Measurements from ENCODE around the gene PLD6.
"Not testable (repeated sequence)": the region's sequence is repeated elsewhere in the genome, so short reads cannot be mapped to it uniquely, and the experiment has no call there.

Gene PLD6

DNA sequence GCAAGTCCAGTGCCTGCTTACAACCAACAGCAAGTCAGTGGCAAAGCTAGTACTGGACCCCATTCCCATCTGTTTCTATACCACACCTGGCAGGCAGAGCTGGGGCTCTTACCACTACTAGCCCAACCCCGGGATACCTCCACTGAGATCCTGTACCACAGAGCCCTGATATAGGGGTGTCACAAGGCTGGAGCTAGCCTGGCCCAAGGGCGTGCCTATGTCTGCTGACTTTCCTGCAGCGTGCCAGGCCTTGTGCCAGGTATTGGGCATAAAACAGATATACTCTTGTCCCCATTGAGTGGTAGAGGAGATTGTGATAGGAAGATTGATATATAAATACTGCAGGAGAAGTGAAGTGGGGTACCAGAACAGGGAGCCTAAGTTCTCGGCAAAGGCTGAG lies 44.4 kb downstream of the PLD6 start:
- in situ Hi-C loops (cut with MboI; ENCODE audit: low pct_unique_long_range_greater_than_20kb, low sequenced_read_pairs, unreplicated experiment) = no loop called here
- TF ChIP-seq, protein P1, sequence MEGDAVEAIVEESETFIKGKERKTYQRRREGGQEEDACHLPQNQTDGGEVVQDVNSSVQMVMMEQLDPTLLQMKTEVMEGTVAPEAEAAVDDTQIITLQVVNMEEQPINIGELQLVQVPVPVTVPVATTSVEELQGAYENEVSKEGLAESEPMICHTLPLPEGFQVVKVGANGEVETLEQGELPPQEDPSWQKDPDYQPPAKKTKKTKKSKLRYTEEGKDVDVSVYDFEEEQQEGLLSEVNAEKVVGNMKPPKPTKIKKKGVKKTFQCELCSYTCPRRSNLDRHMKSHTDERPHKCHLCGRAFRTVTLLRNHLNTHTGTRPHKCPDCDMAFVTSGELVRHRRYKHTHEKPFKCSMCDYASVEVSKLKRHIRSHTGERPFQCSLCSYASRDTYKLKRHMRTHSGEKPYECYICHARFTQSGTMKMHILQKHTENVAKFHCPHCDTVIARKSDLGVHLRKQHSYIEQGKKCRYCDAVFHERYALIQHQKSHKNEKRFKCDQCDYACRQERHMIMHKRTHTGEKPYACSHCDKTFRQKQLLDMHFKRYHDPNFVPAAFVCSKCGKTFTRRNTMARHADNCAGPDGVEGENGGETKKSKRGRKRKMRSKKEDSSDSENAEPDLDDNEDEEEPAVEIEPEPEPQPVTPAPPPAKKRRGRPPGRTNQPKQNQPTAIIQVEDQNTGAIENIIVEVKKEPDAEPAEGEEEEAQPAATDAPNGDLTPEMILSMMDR (IDR thresholded peaks at IDR 0.05; ENCODE audit: extremely low read depth, insufficient read depth, missing control alignments) = no peak
- no peak for DNase-seq (ENCODE audit: low spot score)

DNA sequence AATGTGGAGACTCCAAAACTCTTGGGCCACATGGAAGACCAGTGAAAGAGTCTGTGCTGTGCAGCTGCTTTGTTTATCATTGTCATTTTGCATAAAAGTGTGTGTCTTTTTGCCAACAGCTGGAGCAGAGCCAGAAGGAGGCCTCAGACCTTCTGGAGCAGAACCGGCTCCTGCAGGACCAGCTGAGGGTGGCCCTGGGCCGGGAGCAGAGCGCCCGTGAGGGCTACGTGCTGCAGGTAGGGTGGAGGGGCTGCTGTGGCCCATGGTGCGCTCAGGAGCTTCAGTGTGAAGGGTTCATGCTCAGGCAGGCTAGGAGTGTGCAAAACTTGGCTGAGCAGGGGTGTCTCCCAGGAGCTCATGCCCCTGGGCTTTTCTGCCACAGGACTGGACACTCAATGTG lies 45.0 kb downstream of the PLD6 start:
- DNase-seq (ENCODE audit: low spot score) = no peak
- TF ChIP-seq, protein P1 (IDR thresholded peaks at IDR 0.05; ENCODE audit: extremely low read depth, insufficient read depth, missing control alignments) = no peak
- in situ Hi-C loops (cut with MboI; ENCODE audit: low pct_unique_long_range_greater_than_20kb, low sequenced_read_pairs, unreplicated experiment) = no loop called here

DNA sequence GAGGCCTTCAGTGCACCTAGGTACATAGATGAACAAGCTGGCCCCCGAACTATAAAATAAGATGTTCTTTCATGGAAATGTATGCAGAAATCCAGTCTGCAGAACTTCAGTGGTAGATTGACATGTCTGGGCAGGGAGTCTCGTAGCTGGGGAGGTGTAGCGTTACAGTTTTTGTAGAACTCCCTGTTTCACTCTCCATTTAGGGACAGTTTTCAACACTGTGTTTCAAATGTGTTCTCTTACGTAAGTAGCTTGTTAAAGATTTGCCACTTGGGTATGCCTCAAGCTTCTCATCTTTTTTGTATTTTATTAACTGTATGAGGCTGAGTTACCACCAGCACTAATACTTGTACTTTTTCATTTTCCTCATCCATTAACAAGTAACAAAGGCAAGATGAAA lies 46.6 kb downstream of the PLD6 start:
- DNase-seq (ENCODE audit: low spot score) = no peak
- TF ChIP-seq, protein P1 (IDR thresholded peaks at IDR 0.05; ENCODE audit: extremely low read depth, insufficient read depth, missing control alignments) = no peak
- in situ Hi-C loops (cut with MboI; ENCODE audit: low pct_unique_long_range_greater_than_20kb, low sequenced_read_pairs, unreplicated experiment) = no loop called here

DNA sequence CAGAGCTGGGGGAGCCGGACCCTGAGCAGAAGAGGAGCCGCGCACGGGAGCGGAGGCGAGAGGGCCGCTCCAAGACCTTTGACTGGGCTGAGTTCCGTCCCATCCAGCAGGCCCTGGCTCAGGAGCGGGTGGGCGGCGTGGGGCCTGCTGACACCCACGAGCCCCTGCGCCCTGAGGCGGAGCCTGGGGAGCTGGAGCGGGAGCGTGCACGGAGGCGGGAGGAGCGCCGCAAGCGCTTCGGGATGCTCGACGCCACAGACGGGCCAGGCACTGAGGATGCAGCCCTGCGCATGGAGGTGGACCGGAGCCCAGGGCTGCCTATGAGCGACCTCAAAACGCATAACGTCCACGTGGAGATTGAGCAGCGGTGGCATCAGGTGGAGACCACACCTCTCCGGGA lies 47.6 kb downstream of the PLD6 start:
- DNase-seq (ENCODE audit: low spot score); in situ Hi-C loops (cut with MboI; ENCODE audit: low pct_unique_long_range_greater_than_20kb, low sequenced_read_pairs, unreplicated experiment): not testable (repeated sequence)

DNA sequence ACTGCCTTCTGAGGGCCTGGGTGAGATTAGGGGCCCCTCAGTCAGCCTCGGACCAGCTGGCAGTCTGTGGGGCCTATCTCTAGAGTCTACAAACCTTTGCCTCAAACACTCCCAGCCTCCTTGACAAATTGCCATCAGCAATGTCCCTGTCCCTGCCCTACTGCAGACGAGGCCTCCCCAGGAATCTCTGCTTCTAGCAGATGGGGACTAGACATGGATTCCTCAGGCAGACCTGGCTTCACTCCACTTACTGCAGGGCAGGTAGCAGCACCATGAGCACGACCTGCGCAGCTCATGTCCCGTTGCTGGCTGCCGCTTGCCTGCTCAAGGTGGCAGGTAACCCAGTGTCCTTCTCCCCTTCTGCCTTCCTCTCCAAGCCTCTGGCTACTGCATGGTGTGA lies 49.1 kb downstream of the PLD6 start:
- TF ChIP-seq, protein P1 (IDR thresholded peaks at IDR 0.05; ENCODE audit: extremely low read depth, insufficient read depth, missing control alignments) = no peak
- in situ Hi-C loops (cut with MboI; ENCODE audit: low pct_unique_long_range_greater_than_20kb, low sequenced_read_pairs, unreplicated experiment) = no loop called here
- DNase-seq (ENCODE audit: low spot score) = no peak

DNA sequence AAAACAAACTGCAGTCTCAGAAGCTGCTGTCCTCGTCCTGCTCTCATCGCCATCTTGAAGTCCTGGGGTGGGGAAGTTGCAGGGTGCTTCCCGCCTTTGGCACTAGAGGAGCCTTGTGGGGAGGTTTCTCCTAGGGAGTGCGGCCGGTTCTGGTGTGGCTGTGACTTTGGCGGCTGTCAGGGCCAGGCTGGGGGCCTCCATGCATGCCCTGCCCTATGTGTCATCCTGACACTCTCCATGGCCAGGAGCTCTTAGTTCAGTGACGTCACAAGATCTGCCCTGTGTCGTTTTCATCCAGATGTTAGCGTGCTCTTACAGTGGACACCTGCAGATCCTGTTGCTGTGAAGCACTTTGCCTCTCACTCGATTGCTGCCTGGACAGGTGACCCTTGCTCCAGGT lies 49.6 kb downstream of the PLD6 start:
- no peak for DNase-seq (ENCODE audit: low spot score)
- in situ Hi-C loops (cut with MboI; ENCODE audit: low pct_unique_long_range_greater_than_20kb, low sequenced_read_pairs, unreplicated experiment) = no loop called here
- TF ChIP-seq, protein P1 (IDR thresholded peaks at IDR 0.05; ENCODE audit: extremely low read depth, insufficient read depth, missing control alignments) = no peak

DNA sequence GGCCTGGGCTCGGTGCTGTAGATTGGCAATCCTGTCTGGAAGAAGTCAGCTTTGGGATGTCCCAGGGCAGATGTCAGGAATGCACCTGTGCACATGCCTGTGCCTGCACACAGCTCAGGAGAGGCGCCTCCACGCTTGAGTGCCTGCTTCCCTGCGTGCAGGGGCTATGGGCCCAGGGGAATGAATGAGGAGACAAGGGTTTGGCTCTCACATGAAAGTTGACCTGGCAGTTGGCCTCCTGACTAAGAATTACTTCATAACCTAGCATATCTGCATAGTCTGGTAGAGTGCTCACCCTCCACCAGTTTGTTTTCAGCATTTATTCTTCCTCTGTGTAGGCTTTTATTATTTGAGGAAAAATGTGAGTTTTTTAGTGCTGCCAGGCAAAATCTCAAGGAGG lies 50.0 kb downstream of the PLD6 start:
- TF ChIP-seq, protein P1 (IDR thresholded peaks at IDR 0.05; ENCODE audit: extremely low read depth, insufficient read depth, missing control alignments) = no peak
- in situ Hi-C loops (cut with MboI; ENCODE audit: low pct_unique_long_range_greater_than_20kb, low sequenced_read_pairs, unreplicated experiment) = no loop called here
- no peak for DNase-seq (ENCODE audit: low spot score)

Data from GM13977 (cell line).